NCI-H526 treated with DMSO at 0.1 percent for 48 hours (cell line): ENCODE measurements around the gene PIGU.
"Not testable (repeated sequence)": the region's sequence is repeated elsewhere in the genome, so short reads cannot be mapped to it uniquely, and the experiment has no call there.

ENCODE experiments used
- DNase-seq: peaks from one replicate; lab custom pipeline; 2025; lab: John Stamatoyannopoulos, UW

PIGU gene

GRCh38 chr20:34532756-34533155 lies 144.1 kb downstream of the PIGU start:
- DNase-seq = no peak

GRCh38 chr20:34532320-34532719 lies 144.6 kb downstream of the PIGU start:
- DNase-seq = no peak

DNA sequence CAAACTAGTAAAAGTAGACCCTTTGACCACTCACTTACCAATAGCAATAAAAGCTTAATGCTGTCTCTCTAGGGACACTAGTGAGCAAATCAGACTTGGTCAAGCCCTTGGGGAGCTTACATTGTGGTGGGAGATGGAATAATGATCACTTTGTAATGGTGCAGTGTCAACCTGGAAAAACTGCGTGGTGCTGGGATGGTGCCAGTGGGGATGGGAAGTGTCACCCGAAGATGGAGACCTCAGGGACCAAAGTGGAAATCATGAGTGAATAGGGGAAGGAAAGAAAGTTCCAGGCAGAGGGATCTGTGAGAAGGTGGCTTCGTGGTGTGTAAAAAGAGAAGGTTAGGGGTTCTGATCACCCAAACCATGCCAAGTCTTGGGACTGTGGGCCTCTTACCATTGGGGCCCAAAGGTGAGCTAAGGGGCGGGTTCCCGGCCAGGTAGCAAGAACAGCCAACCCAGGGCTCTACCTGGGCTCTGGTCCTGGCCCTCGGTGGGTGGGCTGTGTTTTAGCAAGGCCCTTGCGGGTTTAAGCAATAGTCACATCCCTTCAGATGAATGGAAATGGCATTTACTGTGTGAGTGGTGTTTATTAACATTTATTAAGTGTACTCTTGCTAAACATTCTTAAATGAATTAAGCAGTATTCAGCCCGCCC lies 145.2 kb downstream of the PIGU start:
- no peak for DNase-seq

DNA sequence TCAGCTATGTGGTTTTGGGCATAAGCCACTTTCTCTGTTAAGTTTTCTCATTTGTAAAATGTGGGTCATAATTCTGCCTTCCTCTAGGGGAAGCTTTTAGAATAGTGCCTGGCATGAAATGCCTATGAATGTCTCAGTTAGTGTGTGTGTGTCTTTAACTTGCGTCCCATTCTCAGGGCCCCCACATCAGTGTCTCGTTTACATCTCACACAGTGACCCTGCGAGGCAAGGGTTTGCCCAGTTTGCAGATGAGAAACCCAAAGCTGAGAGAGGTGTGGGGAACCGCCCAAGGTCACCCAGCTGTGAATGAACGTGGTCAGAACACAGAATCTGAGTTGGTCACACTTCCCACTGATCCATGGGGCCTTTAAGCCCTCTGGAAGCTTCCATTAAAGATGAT lies 146.6 kb downstream of the PIGU start:
- no peak for DNase-seq

DNA sequence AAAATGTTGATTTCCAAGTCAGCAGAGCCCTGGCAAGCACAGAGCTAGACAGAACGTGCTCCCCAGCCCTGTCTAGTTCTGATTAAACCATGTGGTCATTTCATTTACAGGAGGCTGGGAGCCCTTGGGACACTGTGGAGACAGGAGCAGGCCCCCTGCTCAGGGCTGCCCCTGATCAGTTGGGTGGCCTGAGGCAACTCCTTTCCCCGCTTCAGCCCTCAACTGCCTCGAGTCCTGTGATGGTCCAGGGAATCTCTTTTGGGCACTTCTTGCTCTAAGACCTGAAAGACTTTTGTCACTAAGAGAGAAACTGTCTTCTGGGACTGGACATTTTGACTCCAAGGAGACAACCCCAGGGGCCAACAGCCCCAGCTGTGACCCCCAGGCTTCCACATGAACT lies 147.2 kb downstream of the PIGU start:
- DNase-seq = no peak

DNA sequence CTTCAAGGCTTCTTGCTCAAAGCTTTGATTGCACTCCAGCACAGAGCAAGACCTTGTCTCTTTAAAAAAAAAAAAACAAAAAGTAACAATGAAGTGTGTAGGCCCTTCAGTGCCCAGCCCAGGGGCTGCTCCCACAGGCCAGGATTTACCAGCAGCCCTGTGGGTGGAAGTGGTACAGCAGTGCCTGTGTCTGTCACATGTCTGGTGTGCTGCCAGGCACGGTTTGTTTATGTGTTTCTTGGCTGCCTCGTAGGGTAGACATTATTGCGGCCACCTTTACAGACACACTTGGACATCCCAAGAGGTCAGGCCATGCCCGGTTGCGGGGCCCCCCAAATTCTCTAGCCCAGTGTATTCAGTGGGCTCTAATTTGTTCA lies 148.0 kb downstream of the PIGU start:
- no peak for DNase-seq

GRCh38 chr20:34527016-34527415 lies 149.9 kb downstream of the PIGU start:
- no peak for DNase-seq

- DNase-seq = no peak
Observed at GRCh38 chr20:34526466-34526865, 150.4 kb downstream of the PIGU start.

GRCh38 chr20:34525709-34526416 lies 151.0 kb downstream of the PIGU start:
- peak; percentile 19 for DNase-seq

DNA sequence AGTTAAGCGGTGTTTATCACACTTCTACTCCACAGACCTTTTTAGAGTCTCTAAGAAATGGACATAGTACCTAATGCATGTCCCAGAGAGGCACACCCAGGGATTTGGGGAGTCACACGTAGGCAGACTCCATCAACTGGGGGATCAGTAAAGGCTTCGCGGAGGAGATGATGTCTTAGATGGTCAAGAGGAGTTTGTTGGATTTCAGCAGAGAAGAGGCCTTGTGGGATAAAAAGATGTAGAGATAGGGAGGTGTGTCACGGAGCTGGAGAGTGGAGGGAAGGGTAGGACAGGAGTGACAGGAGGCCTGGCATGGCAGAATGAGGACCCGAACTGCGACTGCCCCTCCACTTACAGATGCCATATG lies 151.6 kb downstream of the PIGU start:
- no peak for DNase-seq

GRCh38 chr20:34524426-34524825 lies 152.5 kb downstream of the PIGU start:
- DNase-seq = no peak

GRCh38 chr20:34522969-34523871 lies 153.7 kb downstream of the PIGU start:
- DNase-seq = peak; percentile 59

- DNase-seq = not testable (repeated sequence)
Observed at GRCh38 chr20:34519841-34520240, 157.1 kb downstream of the PIGU start.

DNA sequence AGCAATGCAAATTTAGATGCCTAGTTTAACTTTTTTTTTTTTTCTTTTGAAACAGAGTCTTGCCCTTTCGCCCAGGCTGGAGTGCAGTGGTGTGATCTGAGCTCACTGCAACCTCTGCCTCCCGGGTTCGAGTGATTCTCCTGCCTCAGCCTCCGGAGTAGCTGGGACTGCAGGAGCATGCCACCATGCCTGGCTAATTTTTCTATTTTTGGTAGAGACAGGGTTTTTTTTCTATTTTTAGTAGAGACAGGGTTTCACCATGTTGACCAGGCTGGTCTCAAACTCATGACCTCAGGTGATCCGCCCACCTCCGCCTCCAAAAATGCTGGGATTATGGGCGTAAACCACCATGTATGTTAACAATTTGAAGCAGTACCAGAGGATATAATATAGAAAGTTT lies 158.0 kb downstream of the PIGU start:
- DNase-seq = not testable (repeated sequence)

GRCh38 chr20:34517114-34517505 lies 159.8 kb downstream of the PIGU start:
- DNase-seq = no peak

DNA sequence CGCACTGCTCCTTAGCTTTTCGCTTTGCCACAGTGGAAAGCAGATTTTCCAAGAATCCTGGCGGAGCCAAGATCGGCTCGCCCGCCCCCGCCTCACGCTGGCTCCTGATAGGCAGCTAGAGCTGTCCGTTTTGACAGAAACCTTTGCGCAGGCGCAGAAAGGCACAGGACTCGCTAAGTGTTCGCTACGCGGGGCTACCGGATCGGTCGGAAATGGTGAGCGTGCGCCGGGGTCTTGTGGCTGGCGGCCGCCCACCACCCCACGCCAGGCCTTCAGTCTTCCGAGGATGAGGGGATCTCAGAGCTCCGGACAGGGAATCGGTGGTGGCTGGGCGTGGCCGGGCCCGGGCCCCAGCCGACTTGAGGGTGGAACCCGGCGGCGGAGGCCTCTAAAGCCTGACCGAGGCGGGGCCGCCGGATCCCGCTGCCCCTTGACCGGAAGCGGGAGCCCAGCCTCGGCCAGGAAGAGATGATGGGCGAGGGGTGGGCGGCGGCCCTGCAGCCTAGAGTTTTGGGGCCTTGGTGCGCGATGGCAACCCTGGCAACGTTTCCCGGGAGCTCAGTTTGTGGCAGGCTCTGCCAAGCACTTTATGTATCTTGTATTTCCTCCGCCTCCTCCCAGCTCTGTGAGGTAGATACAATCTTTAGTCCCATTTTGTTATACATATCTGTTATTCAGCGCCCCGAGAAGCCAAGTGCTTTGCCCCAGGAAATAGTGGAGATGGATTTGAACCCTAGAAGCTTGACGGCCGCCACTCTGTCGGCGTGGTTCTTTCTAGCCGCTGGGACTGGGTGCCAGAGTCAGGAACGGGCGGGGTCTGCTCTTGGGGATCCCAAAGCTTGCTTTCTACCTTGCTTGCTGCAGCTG lies 160.4 kb downstream of the PIGU start, which contains the start of gene DYNLRB1:
Gene DYNLRB1, plus strand, starts transcription at position 176 of the 867 bp plus-strand sequence. Its CDS starts 37 bp downstream, at position 213.
- peak; percentile 91 for DNase-seq

- peak; percentile 70 for DNase-seq
Observed at GRCh38 chr20:34515484-34516246, 161.2 kb downstream of the PIGU start.

DNA sequence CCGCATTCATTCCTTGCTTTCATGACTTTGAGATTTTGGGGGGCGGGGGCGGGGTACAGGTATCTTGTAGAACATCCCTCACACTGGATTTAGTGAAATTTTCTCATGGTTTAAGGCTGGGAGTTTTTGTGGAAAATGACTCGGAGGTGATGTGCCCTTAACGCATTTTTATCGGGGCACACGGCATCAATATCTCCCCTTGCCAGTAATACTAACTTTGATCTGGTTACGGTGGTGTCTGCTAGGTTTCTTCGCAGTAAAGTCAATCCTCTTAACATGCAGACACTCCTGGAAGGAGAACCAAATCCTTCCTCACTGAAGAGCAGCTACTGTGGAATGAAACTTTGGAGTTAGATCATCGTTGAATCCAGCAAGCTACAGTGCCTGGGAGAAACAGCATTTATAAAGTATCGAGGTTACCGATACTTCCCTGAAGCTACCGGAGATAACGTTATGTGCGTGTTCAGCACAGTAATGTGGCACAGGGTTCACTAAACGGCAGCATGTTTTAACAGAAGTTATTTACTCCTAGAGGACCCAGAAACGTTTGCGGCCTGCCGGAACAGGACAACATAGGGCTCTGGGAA lies 161.9 kb downstream of the PIGU start:
- no peak for DNase-seq

GRCh38 chr20:34514034-34514433 lies 162.9 kb downstream of the PIGU start:
- DNase-seq = not testable (repeated sequence)

DNA sequence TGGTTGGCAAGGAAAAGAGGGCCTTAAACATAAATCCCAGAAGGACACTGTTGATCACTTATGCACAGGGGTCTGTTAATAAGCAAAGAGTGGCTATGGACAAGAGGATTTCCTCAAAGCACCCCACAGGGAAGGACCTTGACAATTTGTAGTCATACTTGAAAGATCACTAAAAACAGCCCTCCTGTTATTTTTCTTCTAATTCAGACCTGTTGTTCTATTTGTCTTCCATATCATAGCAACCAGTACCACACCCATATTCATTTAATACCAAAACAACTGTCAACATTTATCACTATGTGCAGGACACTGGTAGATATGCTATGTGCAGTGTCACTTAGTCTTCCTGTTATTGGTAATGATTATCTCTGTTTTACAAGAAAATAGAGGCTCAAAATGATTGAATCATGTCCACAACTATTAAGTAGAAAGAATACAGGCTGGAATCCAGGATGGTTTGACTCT lies 163.9 kb downstream of the PIGU start:
- no peak for DNase-seq
